ENCODE results near the gene NR3C2.

The NR3C2 gene

GRCh38 chr4:148302416-148302815 is 139.8 kb downstream of the NR3C2 start:
- DNase-seq = no peak

GRCh38 chr4:148300877-148301276 is 141.3 kb downstream of the NR3C2 start:
- no peak for DNase-seq

- no peak for DNase-seq
Observed at GRCh38 chr4:148299337-148299736, 142.9 kb downstream of the NR3C2 start.

- no peak for DNase-seq
Observed at GRCh38 chr4:148296498-148296897, 145.7 kb downstream of the NR3C2 start.

- DNase-seq = no peak
Observed at GRCh38 chr4:148295642-148296041, 146.6 kb downstream of the NR3C2 start.

- DNase-seq = no peak
Observed at GRCh38 chr4:148293571-148293970, 148.6 kb downstream of the NR3C2 start.

GRCh38 chr4:148292686-148293085 is 149.5 kb downstream of the NR3C2 start:
- no peak for DNase-seq

- DNase-seq = no peak
Observed at GRCh38 chr4:148289740-148290139, 152.5 kb downstream of the NR3C2 start.

- no peak for DNase-seq
Observed at GRCh38 chr4:148288448-148288847, 153.8 kb downstream of the NR3C2 start.

GRCh38 chr4:148287111-148287510 is 155.1 kb downstream of the NR3C2 start:
- DNase-seq = no peak

- no peak for DNase-seq
Observed at GRCh38 chr4:148286012-148286411, 156.2 kb downstream of the NR3C2 start.

GRCh38 chr4:148283665-148284064 is 158.5 kb downstream of the NR3C2 start:
- no peak for DNase-seq

- DNase-seq = no peak
Observed at GRCh38 chr4:148278310-148278709, 163.9 kb downstream of the NR3C2 start.

GRCh38 chr4:148275266-148275665 is 166.9 kb downstream of the NR3C2 start:
- no peak for DNase-seq

- no peak for DNase-seq
Observed at GRCh38 chr4:148273501-148273986, 168.7 kb downstream of the NR3C2 start.

- DNase-seq = no peak
Observed at GRCh38 chr4:148271166-148271565, 171.0 kb downstream of the NR3C2 start.

- DNase-seq = no peak
Observed at GRCh38 chr4:148270630-148271029, 171.6 kb downstream of the NR3C2 start.

- no peak for DNase-seq
Observed at GRCh38 chr4:148268835-148269234, 173.4 kb downstream of the NR3C2 start.

GRCh38 chr4:148266921-148267320 is 175.3 kb downstream of the NR3C2 start:
- DNase-seq = no peak

GRCh38 chr4:148266240-148266639 is 176.0 kb downstream of the NR3C2 start:
- DNase-seq = no peak

- no peak for DNase-seq
Observed at GRCh38 chr4:148265627-148266026, 176.6 kb downstream of the NR3C2 start.

GRCh38 chr4:148263802-148264201 is 178.4 kb downstream of the NR3C2 start:
- no peak for DNase-seq

GRCh38 chr4:148263127-148263526 is 179.1 kb downstream of the NR3C2 start:
- no peak for DNase-seq

- DNase-seq = no peak
Observed at GRCh38 chr4:148261848-148262247, 180.4 kb downstream of the NR3C2 start.

- no peak for DNase-seq
Observed at GRCh38 chr4:148259841-148260240, 182.4 kb downstream of the NR3C2 start.

- no peak for DNase-seq
Observed at GRCh38 chr4:148258535-148258934, 183.7 kb downstream of the NR3C2 start.
